Thoracic aorta (tissue), 2 donors: ENCODE results near the gene DYNC1LI1. TPM values are rescaled to one million over a fixed set of nuclear protein-coding genes. Genes with fewer than 3 reads are reported as not detected.

ENCODE experiments used
- ATAC-seq: fragments of 150-250 bp; one replicate; pipeline ENCODE4 v1.8.0; 2017; ENCODE audit warnings: low read depth; ENCODE audit not compliant: insufficient number of reproducible peaks, low FRiP score
- DNase-seq: peaks from one replicate; pipeline ENCODE4 v3.0.0-alpha.2; 2020; ENCODE audit warnings: low spot score
- H3K27ac ChIP-seq, 2 donors: fragments of 200-600 bp; sonication (generic); 1 replicate in 1 of 2; 2 replicates in 1 of 2; pipeline ENCODE4 v1.5.1; 2016; ENCODE audit warnings: mild to moderate bottlenecking in 2 of 2, moderate library complexity in 2 of 2
- H3K27me3 ChIP-seq: fragments of 200-600 bp; sonication (generic); replicated peaks from 2 replicates; pipeline ENCODE4 v1.6.0; 2016; ENCODE audit warnings: mild to moderate bottlenecking; ENCODE audit not compliant: insufficient read depth
- H3K36me3 ChIP-seq: fragments of 200-600 bp; sonication (generic); one replicate; pipeline ENCODE4 v1.5.1; 2016
- H3K4me1 ChIP-seq, 2 donors: fragments of 200-600 bp; sonication (generic); 1 replicate in 1 of 2; 2 replicates in 1 of 2; pipeline versions ENCODE4 v1.5.1 to v1.6.0; 2016; ENCODE audit warnings: low read depth in 2 of 2, mild to moderate bottlenecking in 1 of 2; ENCODE audit not compliant: control insufficient read depth in 1 of 2
- H3K4me3 ChIP-seq: fragments of 200-600 bp; sonication (generic); 2 replicates; pipeline ENCODE4 v1.5.1; 2016; ENCODE audit warnings: mild to moderate bottlenecking
- H3K9me3 ChIP-seq: fragments of 200-600 bp; sonication (generic); 2 replicates; pipeline ENCODE4 v1.5.1; 2016
- CTCF ChIP-seq: fragments of 200-600 bp; sonication (generic); IDR thresholded peaks from one replicate; pipeline ENCODE4 v1.5.1; 2019; ENCODE audit warnings: antibody characterized with exemption
- total RNA-seq, 2 donors: library from RNA; depleted of rRNA; stranded (reverse); fragments of >200 nt; gene quantifications; one replicate each; pipeline versions ENCODE4 v1.1.0 to v1.2.3, GENCODE V29; 2016

Gene DYNC1LI1
- total RNA-seq, 2 donors from 2014 or later: 28.3 to 44.4 TPM

GRCh38 chr3:32480604-32481003 lies 90.1 kb downstream of the DYNC1LI1 start:
- Histone ChIP-seq H3K9me3 (no peaks in the 10 kb centered on the region), H3K27ac (no peak overlapping the region), H3K36me3 (no peaks in the 10 kb centered on the region), H3K27me3 (no peaks in the 10 kb centered on the region), H3K4me1 (no peaks in the 10 kb centered on the region), H3K4me3 (no peak overlapping the region)
- DNase-seq: no peak
- no peak for ATAC-seq
- no peak for TF ChIP-seq CTCF

Other genes starting within 250 kb of the DYNC1LI1 start
- gene CMTM7, start 179.0 kb downstream of the DYNC1LI1 start, total RNA-seq: 10 to 100 TPM; 10.3 to 21.5 TPM
- gene CMTM6, start 68.0 kb downstream of the DYNC1LI1 start, total RNA-seq: 10 to 100 TPM; 42.1 to 62.3 TPM
- gene CNOT10, start 114.3 kb upstream of the DYNC1LI1 start, total RNA-seq: 10 to 100 TPM; 12.5 to 25.3 TPM
- not detected for gene TRIM71, start 247.1 kb upstream of the DYNC1LI1 start, total RNA-seq